Measurements from ENCODE around the gene NAXE.
"Not testable (repeated sequence)": the region's sequence is repeated elsewhere in the genome, so short reads cannot be mapped to it uniquely, and the experiment has no call there.

Gene NAXE

GRCh38 chr1:156571919-156572662 lies 19.5 kb upstream of the NAXE start, which contains the start of gene IQGAP3:
TSS of gene IQGAP3 (minus strand) at chr1:156572565. CDS start at chr1:156572529, 36 bp downstream.
- peak; percentile 55 to 92 for DNase-seq

- DNase-seq, result no peak
These were observed 18.9 kb upstream of the NAXE start for GRCh38 chr1:156572663-156573018.

- DNase-seq, result no peak
These were observed 17.4 kb upstream of the NAXE start for GRCh38 chr1:156574039-156574633.

- no peak for DNase-seq
These were observed 14.0 kb upstream of the NAXE start for GRCh38 chr1:156577550-156577949.

- DNase-seq, result no peak
These were observed 13.5 kb upstream of the NAXE start for GRCh38 chr1:156578055-156578454.

GRCh38 chr1:156579472-156579871 lies 12.1 kb upstream of the NAXE start, which contains the start of gene TTC24:
TSS of gene TTC24 (plus strand) at chr1:156579723. CDS start at chr1:156581365, 1,642 bp downstream.
- no peak for DNase-seq

- no peak for DNase-seq
These were observed 9.8 kb upstream of the NAXE start for GRCh38 chr1:156581661-156582387.

GRCh38 chr1:156582388-156583017 lies 9.1 kb upstream of the NAXE start:
- DNase-seq, result no peak

GRCh38 chr1:156583821-156584622 lies 7.6 kb upstream of the NAXE start:
- peak; percentile 74 to 87 for DNase-seq

- no peak for DNase-seq
These were observed 6.8 kb upstream of the NAXE start for GRCh38 chr1:156584813-156585212.

GRCh38 chr1:156586323-156586722 lies 5.3 kb upstream of the NAXE start:
- no peak for DNase-seq

GRCh38 chr1:156586892-156587477 lies 4.6 kb upstream of the NAXE start:
- DNase-seq, result no peak

GRCh38 chr1:156587927-156588326 lies 3.6 kb upstream of the NAXE start:
- DNase-seq, result not testable (repeated sequence)

GRCh38 chr1:156589546-156589945 lies 2.0 kb upstream of the NAXE start:
- DNase-seq, result no peak

- DNase-seq, result no peak
These were observed 1.0 kb upstream of the NAXE start for GRCh38 chr1:156590326-156591180.

GRCh38 chr1:156591181-156591431 lies 470 bp upstream of the NAXE start:
- DNase-seq, result no peak

GRCh38 chr1:156592158-156592909 lies 758 bp downstream of the NAXE start:
- DNase-seq, result no peak

- DNase-seq, result no peak
These were observed 1.5 kb downstream of the NAXE start for GRCh38 chr1:156592910-156593660.

GRCh38 chr1:156593661-156593989 lies 2.0 kb downstream of the NAXE start:
- no peak for DNase-seq

GRCh38 chr1:156594190-156594589 lies 2.6 kb downstream of the NAXE start:
- DNase-seq, result no peak
